ENCODE measurements around the gene NRP2.

DNA sequence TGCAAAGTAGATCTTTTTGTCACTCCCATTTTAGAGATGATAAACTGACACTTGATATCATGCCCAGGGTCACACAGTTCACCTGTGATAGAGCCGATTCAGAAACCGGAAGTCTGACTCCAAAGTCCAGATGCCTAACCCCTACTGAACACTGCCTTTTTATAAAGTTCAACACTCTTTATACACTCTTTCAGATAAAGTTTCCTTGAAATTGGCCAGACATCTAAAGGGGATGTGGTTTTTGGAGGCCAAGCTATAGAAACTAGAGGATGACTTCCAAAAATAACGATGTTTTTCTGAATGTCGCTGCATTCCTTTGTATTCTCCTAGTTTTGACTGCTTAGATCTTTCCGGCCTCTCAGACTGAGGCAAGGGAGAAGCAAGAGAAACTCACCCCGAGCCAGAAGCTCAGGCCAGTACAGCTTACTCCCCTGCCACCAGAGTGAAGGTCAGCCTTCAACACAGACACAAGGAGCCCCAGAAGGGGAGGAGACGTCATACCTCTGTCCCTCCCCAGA, 61.8 kb downstream of the NRP2 start:
- TF ChIP-seq POLR2A (IDR thresholded peaks at IDR 0.05): no peak
- TF ChIP-seq, protein P1, sequence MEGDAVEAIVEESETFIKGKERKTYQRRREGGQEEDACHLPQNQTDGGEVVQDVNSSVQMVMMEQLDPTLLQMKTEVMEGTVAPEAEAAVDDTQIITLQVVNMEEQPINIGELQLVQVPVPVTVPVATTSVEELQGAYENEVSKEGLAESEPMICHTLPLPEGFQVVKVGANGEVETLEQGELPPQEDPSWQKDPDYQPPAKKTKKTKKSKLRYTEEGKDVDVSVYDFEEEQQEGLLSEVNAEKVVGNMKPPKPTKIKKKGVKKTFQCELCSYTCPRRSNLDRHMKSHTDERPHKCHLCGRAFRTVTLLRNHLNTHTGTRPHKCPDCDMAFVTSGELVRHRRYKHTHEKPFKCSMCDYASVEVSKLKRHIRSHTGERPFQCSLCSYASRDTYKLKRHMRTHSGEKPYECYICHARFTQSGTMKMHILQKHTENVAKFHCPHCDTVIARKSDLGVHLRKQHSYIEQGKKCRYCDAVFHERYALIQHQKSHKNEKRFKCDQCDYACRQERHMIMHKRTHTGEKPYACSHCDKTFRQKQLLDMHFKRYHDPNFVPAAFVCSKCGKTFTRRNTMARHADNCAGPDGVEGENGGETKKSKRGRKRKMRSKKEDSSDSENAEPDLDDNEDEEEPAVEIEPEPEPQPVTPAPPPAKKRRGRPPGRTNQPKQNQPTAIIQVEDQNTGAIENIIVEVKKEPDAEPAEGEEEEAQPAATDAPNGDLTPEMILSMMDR (IDR thresholded peaks at IDR 0.05 in 4 of 5, conservative IDR thresholded peaks at IDR 0.05 in 1 of 5): no peak

Data from gastrocnemius medialis (tissue), 4 donors.